ENCODE data around the gene NUMB.
"Not testable (repeated sequence)": the region's sequence is repeated elsewhere in the genome, so short reads cannot be mapped to it uniquely, and the experiment has no call there.

- TF ChIP-seq, protein P1, sequence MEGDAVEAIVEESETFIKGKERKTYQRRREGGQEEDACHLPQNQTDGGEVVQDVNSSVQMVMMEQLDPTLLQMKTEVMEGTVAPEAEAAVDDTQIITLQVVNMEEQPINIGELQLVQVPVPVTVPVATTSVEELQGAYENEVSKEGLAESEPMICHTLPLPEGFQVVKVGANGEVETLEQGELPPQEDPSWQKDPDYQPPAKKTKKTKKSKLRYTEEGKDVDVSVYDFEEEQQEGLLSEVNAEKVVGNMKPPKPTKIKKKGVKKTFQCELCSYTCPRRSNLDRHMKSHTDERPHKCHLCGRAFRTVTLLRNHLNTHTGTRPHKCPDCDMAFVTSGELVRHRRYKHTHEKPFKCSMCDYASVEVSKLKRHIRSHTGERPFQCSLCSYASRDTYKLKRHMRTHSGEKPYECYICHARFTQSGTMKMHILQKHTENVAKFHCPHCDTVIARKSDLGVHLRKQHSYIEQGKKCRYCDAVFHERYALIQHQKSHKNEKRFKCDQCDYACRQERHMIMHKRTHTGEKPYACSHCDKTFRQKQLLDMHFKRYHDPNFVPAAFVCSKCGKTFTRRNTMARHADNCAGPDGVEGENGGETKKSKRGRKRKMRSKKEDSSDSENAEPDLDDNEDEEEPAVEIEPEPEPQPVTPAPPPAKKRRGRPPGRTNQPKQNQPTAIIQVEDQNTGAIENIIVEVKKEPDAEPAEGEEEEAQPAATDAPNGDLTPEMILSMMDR (IDR thresholded peaks at IDR 0.05), result not testable (repeated sequence)
- not testable (repeated sequence) for TF ChIP-seq POLR2A (IDR thresholded peaks at IDR 0.05)
These were observed 52.1 kb downstream of the NUMB start for GRCh38 chr14:73406248-73406647.
